HCT116 (cell line): ENCODE measurements around the gene OLFML1. TPM values are rescaled to one million over a fixed set of nuclear protein-coding genes. Genes with fewer than 3 reads are reported as not detected.

Experiments
- ATAC-seq: fragments of 200-7000 bp; cut with Tn5 transposase; 2 replicates; pipeline ENCODE4 v1.9.1; 2020; ENCODE audit warnings: mild to moderate bottlenecking, moderate library complexity
- BruUV-seq: library from RNA; stranded (reverse); fragments of 400-500 nt; replicated peaks from 2 replicates; lab custom pipeline; 2021; lab: Mats Ljungman, UMichigan
- CTCF ChIA-PET: fragments of 300-600 bp; sonication (Branson Sonifier 250); formaldehyde crosslinking; loops from one replicate; lab custom pipeline; 2021; ENCODE audit warnings: antibody characterized with exemption; lab: Charles Lee
- POLR2A ChIA-PET: fragments of 300-600, 350-600 bp; sonication (Branson Sonifier 250); formaldehyde crosslinking; loops from one replicate; lab custom pipeline; 2021; ENCODE audit warnings: antibody characterized with exemption; lab: Charles Lee
- RAD21 ChIA-PET, 2 experiments: fragments of 300-600 bp; sonication (Branson Sonifier 250); formaldehyde crosslinking; loops; one replicate each; lab custom pipeline; 2023; ENCODE audit warnings: low total read pairs in 2 of 2; ENCODE audit not compliant: uncharacterized antibody in 2 of 2, unreplicated experiment in 2 of 2, low non-redundant PET in 1 of 2; lab: Charles Lee
- DNase-seq: peaks from one replicate; pipeline ENCODE4 v3.0.0-alpha.2; 2010; ENCODE audit warnings: low read depth, low spot score
- H2AFZ ChIP-seq: fragments of 200-600 bp; shearing (Covaris generic), sonication (generic); 2 replicates; pipeline ENCODE4 v1.6.1; 2017; ENCODE audit warnings: low read depth, mixed run types, mixed read lengths, antibody characterized with exemption, low read length; ENCODE audit not compliant: poor library complexity, severe bottlenecking
- H3K27ac ChIP-seq: 2 replicates; pipeline ENCODE4 v1.5.1; 2012; ENCODE audit warnings: low read depth, low read length
- H3K27me3 ChIP-seq: fragments of 200-600 bp; sonication (generic); 2 replicates; pipeline ENCODE4 v1.6.1; 2016; ENCODE audit warnings: mixed run types, low read length, mixed read lengths; ENCODE audit not compliant: insufficient read depth
- H3K36me3 ChIP-seq, 2 experiments: fragments of 200-500 bp in 1 of 2; fragments of 200-600 bp in 1 of 2; sonication (Bioruptor generic) in 1 of 2; sonication (generic) in 1 of 2; 2 replicates each; pipeline versions ENCODE4 v1.5.1 to v1.6.1; 2014 to 2016; ENCODE audit warnings: low read length in 2 of 2, inconsistent platforms in 1 of 2, mixed read lengths in 1 of 2, mixed run types in 1 of 2; ENCODE audit not compliant: insufficient read depth in 2 of 2, control insufficient read depth in 1 of 2
- H3K4me1 ChIP-seq, 2 experiments: fragments of 200-600 bp in 1 of 2; sonication (generic) in 1 of 2; 2 replicates each; pipeline versions ENCODE4 v1.5.1 to v1.6.1; 2012 to 2017; ENCODE audit warnings: low read length in 2 of 2, inconsistent platforms in 1 of 2, mild to moderate bottlenecking in 1 of 2, mixed read lengths in 1 of 2, mixed run types in 1 of 2, moderate library complexity in 1 of 2; ENCODE audit not compliant: insufficient read depth in 2 of 2, control insufficient read depth in 1 of 2
- H3K4me2 ChIP-seq: fragments of 200-600 bp; sonication (generic); 2 replicates; pipeline ENCODE4 v1.6.1; 2017; ENCODE audit warnings: mixed run types, low read length, mixed read lengths
- H3K4me3 ChIP-seq, 2 experiments: fragments of 200-600 bp in 1 of 2; sonication (generic) in 1 of 2; replicated peaks in 1 of 2; 2 replicates each; pipeline ENCODE4 v1.5.1; 2011 to 2016; ENCODE audit warnings: low read length in 2 of 2, control low read depth in 1 of 2, low read depth in 1 of 2, mild to moderate bottlenecking in 1 of 2, mixed read lengths in 1 of 2, mixed run types in 1 of 2
- H3K79me2 ChIP-seq: fragments of 200-600 bp; sonication (generic); 2 replicates; pipeline ENCODE4 v1.6.1; 2017; ENCODE audit warnings: mild to moderate bottlenecking, mixed run types, low read length, moderate library complexity, mixed read lengths; ENCODE audit not compliant: insufficient read depth
- H3K9ac ChIP-seq: fragments of 200-600 bp; sonication (generic); 2 replicates; pipeline ENCODE4 v1.6.1; 2016; ENCODE audit warnings: low read length, mixed read lengths
- H3K9me2 ChIP-seq: fragments of 200-600 bp; sonication (generic), shearing (Covaris generic); 2 replicates; pipeline ENCODE4 v1.6.1; 2017; ENCODE audit warnings: mixed run types, mild to moderate bottlenecking, moderate library complexity; ENCODE audit not compliant: insufficient read depth
- H3K9me3 ChIP-seq, 2 experiments: fragments of 200-500 bp in 1 of 2; fragments of 200-600 bp in 1 of 2; sonication (Bioruptor generic) in 1 of 2; sonication (generic) in 1 of 2; 2 replicates each; pipeline ENCODE4 v1.6.1; 2014 to 2017; ENCODE audit warnings: low read length in 2 of 2, mixed read lengths in 2 of 2, inconsistent platforms in 1 of 2, low read depth in 1 of 2, mild to moderate bottlenecking in 1 of 2, mixed run types in 1 of 2, moderate library complexity in 1 of 2; ENCODE audit not compliant: control insufficient read depth in 1 of 2, insufficient read depth in 1 of 2
- H4K20me1 ChIP-seq: fragments of 200-600 bp; sonication (generic), shearing (Covaris generic); 2 replicates; pipeline ENCODE4 v1.6.1; 2017; ENCODE audit warnings: mixed run types, mild to moderate bottlenecking, moderate library complexity; ENCODE audit not compliant: insufficient read depth
- CBX3 ChIP-seq: IDR thresholded peaks from 2 replicates; pipeline ENCODE4 v1.6.1; 2012; ENCODE audit warnings: low read depth
- CEBPB ChIP-seq: IDR thresholded peaks from 2 replicates; pipeline ENCODE4 v1.6.1; 2012; ENCODE audit warnings: low read depth
- EGR1 ChIP-seq: IDR thresholded peaks from 2 replicates; pipeline ENCODE4 v1.6.1; 2012; ENCODE audit warnings: low read depth
- EZH2 ChIP-seq: fragments of 200-600 bp; sonication (generic); IDR thresholded peaks from 2 replicates; pipeline ENCODE4 v1.6.1; 2017; ENCODE audit warnings: antibody characterized with exemption, mixed run types
- MAX ChIP-seq: IDR thresholded peaks from 2 replicates; pipeline ENCODE4 v1.6.1; 2012
- POLR2A ChIP-seq: IDR thresholded peaks from 2 replicates; pipeline ENCODE4 v1.7.0; 2011; ENCODE audit warnings: borderline replicate concordance; ENCODE audit not compliant: insufficient read depth, insufficient read length; ENCODE audit errors: extremely low read depth
- RAD21 ChIP-seq: IDR thresholded peaks from 2 replicates; pipeline ENCODE4 v1.6.1; 2012; ENCODE audit warnings: low read depth, mild to moderate bottlenecking
- SIN3A ChIP-seq: IDR thresholded peaks from 2 replicates; pipeline ENCODE4 v1.6.1; 2012; ENCODE audit warnings: low read depth
- SP1 ChIP-seq: IDR thresholded peaks from 2 replicates; pipeline ENCODE4 v1.6.1; 2012; ENCODE audit warnings: low read depth
- TCF7L2 ChIP-seq: IDR thresholded peaks from 2 replicates; pipeline ENCODE4 v1.7.0; 2011; ENCODE audit warnings: borderline replicate concordance, inconsistent platforms; ENCODE audit not compliant: insufficient read depth, insufficient read length; ENCODE audit errors: extremely low read depth
- YY1 ChIP-seq: IDR thresholded peaks from 2 replicates; pipeline ENCODE4 v1.6.1; 2011; ENCODE audit warnings: low read length, low read depth, moderate library complexity, mild to moderate bottlenecking; ENCODE audit not compliant: insufficient replicate concordance; ENCODE audit errors: extremely low read depth
- ZFX ChIP-seq: fragments of 450-650 bp; IDR thresholded peaks from 2 replicates; pipeline ENCODE4 v1.6.1; 2017
- intact Hi-C: fragments of 100-400 bp; cut with micrococcal nuclease; formaldehyde crosslinking; loops from 2 replicates; pipeline ENCODE4 v1.10.0; 2022
- total RNA-seq: library from RNA; stranded (reverse); gene quantifications from one replicate; pipeline ENCODE4 v1.2.1, GENCODE V29; 2021; ENCODE audit not compliant: unreplicated experiment
- TF ChIP-seq, protein P1 (sequence below): IDR thresholded peaks from 2 replicates; pipeline ENCODE4 v1.6.1; 2012; ENCODE audit warnings: low read depth
- TF ChIP-seq, protein P2 (sequence below), 3 experiments: fragments of 200-600 bp in 1 of 3; sonication (generic) in 1 of 3; IDR thresholded peaks in 2 of 3; conservative IDR thresholded peaks in 1 of 3; 2 replicates each; pipeline ENCODE4 v1.5.1; 2012 to 2017; ENCODE audit warnings: low read depth in 2 of 3, low read length in 2 of 3, antibody characterized with exemption in 1 of 3, borderline replicate concordance in 1 of 3, control low read depth in 1 of 3, mild to moderate bottlenecking in 1 of 3, mixed read lengths in 1 of 3, mixed run types in 1 of 3, moderate library complexity in 1 of 3; ENCODE audit not compliant: insufficient read depth in 1 of 3

Gene OLFML1
- total RNA-seq, 1 experiment from 2014 or later, result not detected

GRCh38 chr11:7547687-7548086 is 62.4 kb downstream of the OLFML1 start:
- BruUV-seq, result no TSS peak
- H2AFZ ChIP-seq, result no peak overlapping the region
- DNase-seq, result no peak
- H3K27ac ChIP-seq, result no peak overlapping the region
- no peak overlapping the region for H3K4me3 ChIP-seq
- no peak for TF ChIP-seq CBX3
- TF ChIP-seq SIN3A, result no peak
- TF ChIP-seq SP1, result no peak
- no peak for TF ChIP-seq EGR1
- TF ChIP-seq EZH2, result no peak
- TF ChIP-seq CEBPB, result no peak
- no peak for TF ChIP-seq ZFX
- TF ChIP-seq YY1, result no peak
- no peaks in the 10 kb centered on the region for H3K9me3 ChIP-seq
- H3K79me2 ChIP-seq, result no peaks in the 10 kb centered on the region
- no peaks in the 10 kb centered on the region for H3K4me1 ChIP-seq
- no peaks in the 10 kb centered on the region for H3K9me2 ChIP-seq
- no peaks in the 10 kb centered on the region for H3K27me3 ChIP-seq
- no peaks in the 10 kb centered on the region for H4K20me1 ChIP-seq
- intact Hi-C loops, result no loop called here
- POLR2A ChIA-PET, result no interaction called here
- no peaks in the 10 kb centered on the region for H3K36me3 ChIP-seq
- RAD21 ChIA-PET, result interaction anchor here (0.8 to 1.6 kb wide), 2 partner anchors 110 to 118 kb away, joined by 3 to 6 read pairs; no protein-coding TSS in a partner anchor
- no peak overlapping the region for H3K9ac ChIP-seq
- H3K4me2 ChIP-seq, result no peak overlapping the region
- CTCF ChIA-PET, result interaction anchor here (2.9 kb wide), 1 partner anchor 109 kb away, joined by 24 read pairs; no protein-coding TSS in a partner anchor
- ATAC-seq, result no peak

- ChIA-PET POLR2A (no interaction called here), RAD21 (interaction anchor here in 1 of 2 experiments (1.6 kb wide), 1 partner anchor 109 kb away, joined by 6 read pairs; no protein-coding TSS in a partner anchor), CTCF (interaction anchor here (2.0 to 3.5 kb wide), 3 partner anchors 108 to 128 kb away, joined by 5 to 24 read pairs (median 16); no protein-coding TSS in a partner anchor)
- Histone ChIP-seq H3K27ac (no peak overlapping the region), H3K9me2 (no peaks in the 10 kb centered on the region), H3K36me3 (no peaks in the 10 kb centered on the region), H4K20me1 (no peaks in the 10 kb centered on the region), H3K9me3 (no peaks in the 10 kb centered on the region), H3K4me3 (no peak overlapping the region), H2AFZ (no peak overlapping the region), H3K27me3 (no peaks in the 10 kb centered on the region), H3K9ac (no peak overlapping the region), H3K79me2 (no peaks in the 10 kb centered on the region), H3K4me2 (no peak overlapping the region), H3K4me1 (no peaks in the 10 kb centered on the region)
- peak; percentile 99 for ATAC-seq
- intact Hi-C loops, result loop anchor here (1.0 kb wide), 2 partner anchors 109 to 117 kb away; no protein-coding TSS in a partner anchor
- peak; percentile 16 for DNase-seq
- no TSS peak for BruUV-seq
- no peak for TF ChIP-seq POLR2A
- TF ChIP-seq, protein P1, sequence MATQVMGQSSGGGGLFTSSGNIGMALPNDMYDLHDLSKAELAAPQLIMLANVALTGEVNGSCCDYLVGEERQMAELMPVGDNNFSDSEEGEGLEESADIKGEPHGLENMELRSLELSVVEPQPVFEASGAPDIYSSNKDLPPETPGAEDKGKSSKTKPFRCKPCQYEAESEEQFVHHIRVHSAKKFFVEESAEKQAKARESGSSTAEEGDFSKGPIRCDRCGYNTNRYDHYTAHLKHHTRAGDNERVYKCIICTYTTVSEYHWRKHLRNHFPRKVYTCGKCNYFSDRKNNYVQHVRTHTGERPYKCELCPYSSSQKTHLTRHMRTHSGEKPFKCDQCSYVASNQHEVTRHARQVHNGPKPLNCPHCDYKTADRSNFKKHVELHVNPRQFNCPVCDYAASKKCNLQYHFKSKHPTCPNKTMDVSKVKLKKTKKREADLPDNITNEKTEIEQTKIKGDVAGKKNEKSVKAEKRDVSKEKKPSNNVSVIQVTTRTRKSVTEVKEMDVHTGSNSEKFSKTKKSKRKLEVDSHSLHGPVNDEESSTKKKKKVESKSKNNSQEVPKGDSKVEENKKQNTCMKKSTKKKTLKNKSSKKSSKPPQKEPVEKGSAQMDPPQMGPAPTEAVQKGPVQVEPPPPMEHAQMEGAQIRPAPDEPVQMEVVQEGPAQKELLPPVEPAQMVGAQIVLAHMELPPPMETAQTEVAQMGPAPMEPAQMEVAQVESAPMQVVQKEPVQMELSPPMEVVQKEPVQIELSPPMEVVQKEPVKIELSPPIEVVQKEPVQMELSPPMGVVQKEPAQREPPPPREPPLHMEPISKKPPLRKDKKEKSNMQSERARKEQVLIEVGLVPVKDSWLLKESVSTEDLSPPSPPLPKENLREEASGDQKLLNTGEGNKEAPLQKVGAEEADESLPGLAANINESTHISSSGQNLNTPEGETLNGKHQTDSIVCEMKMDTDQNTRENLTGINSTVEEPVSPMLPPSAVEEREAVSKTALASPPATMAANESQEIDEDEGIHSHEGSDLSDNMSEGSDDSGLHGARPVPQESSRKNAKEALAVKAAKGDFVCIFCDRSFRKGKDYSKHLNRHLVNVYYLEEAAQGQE, result no peak
- TF ChIP-seq SIN3A, result no peak
- peak; percentile 61 for TF ChIP-seq RAD21
- TF ChIP-seq SP1, result no peak
- no peak for TF ChIP-seq MAX
- TF ChIP-seq, protein P2, sequence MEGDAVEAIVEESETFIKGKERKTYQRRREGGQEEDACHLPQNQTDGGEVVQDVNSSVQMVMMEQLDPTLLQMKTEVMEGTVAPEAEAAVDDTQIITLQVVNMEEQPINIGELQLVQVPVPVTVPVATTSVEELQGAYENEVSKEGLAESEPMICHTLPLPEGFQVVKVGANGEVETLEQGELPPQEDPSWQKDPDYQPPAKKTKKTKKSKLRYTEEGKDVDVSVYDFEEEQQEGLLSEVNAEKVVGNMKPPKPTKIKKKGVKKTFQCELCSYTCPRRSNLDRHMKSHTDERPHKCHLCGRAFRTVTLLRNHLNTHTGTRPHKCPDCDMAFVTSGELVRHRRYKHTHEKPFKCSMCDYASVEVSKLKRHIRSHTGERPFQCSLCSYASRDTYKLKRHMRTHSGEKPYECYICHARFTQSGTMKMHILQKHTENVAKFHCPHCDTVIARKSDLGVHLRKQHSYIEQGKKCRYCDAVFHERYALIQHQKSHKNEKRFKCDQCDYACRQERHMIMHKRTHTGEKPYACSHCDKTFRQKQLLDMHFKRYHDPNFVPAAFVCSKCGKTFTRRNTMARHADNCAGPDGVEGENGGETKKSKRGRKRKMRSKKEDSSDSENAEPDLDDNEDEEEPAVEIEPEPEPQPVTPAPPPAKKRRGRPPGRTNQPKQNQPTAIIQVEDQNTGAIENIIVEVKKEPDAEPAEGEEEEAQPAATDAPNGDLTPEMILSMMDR (IDR thresholded peaks at IDR 0.05 in 2 of 3, conservative IDR thresholded peaks at IDR 0.05 in 1 of 3; ENCODE audit: borderline replicate concordance in 1 of 3, insufficient read depth in 1 of 3, low read depth in 2 of 3, low read length in 2 of 3), result peak; percentile 67 to 80 (median 73); a peak in 5 of 6 replicates
- no peak for TF ChIP-seq TCF7L2
- TF ChIP-seq YY1, result no peak
- TF ChIP-seq CEBPB, result no peak
Observed at GRCh38 chr11:7548659-7549274, 63.5 kb downstream of the OLFML1 start.
